ENCODE results near the gene ZBTB45.

Gene ZBTB45

DNA sequence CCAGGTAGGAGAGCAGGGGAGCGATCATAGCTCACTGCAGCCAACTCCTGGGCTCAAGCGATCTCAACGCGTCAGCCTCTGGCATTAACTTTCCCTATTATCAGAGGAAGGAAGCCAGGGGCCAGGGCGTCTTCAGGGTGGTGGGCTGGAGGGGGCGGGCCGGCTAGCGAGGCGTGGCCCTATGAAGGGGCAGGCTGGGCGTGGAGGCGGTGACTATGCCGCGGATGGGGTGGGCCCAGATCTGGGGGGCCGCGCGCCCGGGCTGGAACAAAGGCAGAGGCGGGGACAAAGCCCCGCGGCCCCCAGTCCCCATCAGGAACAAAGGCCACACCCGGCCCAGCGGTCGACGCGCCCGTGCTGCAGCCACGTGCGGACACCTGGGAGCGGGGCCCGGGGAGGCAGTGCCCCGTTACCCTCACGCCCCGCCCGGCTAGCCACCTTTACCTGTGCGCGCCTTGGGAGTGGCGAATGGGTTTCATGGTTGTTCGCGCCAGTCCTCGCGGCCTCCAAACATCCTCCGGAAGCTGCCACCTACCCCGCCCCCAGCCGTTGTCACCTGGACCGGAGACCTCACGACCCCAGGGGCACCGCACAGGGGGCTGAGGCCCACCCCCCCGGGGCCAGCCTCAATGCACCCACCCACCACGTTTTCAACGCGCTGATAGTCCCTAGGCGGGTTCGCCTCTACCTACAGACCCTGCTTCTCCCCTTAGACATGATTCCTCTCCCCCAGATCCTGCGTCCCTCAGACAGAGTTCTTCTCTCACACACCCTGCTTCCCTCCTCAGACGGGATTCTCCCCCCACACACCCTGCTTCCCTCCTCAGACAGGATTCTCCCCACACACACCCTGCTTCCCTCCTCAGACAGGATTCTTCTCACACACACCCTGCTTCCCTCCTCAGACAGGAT, 18.9 kb upstream of the ZBTB45 start:
- DNase-seq = peak; percentile 34

- DNase-seq = no peak
Measured at GRCh38 chr19:58536852-58537798, 17.5 kb upstream of the ZBTB45 start.

DNA sequence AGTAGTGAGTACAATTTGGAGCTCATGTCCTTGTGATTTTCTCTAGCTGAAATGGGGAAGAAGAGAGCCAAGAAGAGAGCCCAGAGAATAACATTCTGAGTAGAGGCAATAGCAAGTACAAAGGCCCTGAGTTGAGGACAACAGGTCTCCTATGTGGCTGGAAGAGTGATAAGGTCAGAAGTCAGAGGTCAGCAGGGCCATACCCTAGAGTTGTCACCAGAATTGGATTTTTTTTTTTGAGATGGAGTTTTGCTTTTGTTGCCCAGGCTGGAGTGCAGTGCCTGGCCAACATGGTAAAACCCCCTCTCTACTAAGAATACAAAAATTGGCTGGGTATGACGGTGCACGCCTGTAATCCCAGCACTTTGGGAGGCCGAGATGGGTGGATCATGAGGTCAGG, 16.2 kb upstream of the ZBTB45 start:
- no peak for DNase-seq

- DNase-seq = no peak
Measured at GRCh38 chr19:58531034-58531840, 11.6 kb upstream of the ZBTB45 start.

DNA sequence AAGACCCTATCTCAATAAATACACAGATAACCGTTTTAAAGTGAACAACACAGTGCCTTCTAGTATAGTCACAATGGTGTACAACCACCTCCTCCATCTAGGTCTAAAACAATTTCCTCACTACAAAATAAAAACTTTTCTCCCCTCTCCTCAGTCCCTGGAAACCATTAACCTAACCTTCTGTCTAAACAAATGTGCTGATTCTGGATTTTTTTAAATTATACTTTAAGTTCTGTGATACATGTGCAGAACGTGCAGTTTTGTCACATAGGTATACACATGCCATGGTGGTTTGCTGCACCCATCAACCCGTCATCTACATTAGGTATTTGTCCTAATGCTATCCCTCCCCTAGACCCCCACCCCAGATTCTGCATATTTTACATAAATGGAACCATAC, 9.8 kb upstream of the ZBTB45 start:
- DNase-seq = no peak

GRCh38 chr19:58522709-58523108, 3.1 kb upstream of the ZBTB45 start:
- DNase-seq = no peak

- DNase-seq = no peak
Measured at GRCh38 chr19:58521651-58522050, 2.0 kb upstream of the ZBTB45 start.

- no peak for DNase-seq
Measured at GRCh38 chr19:58520257-58520599, 618 bp upstream of the ZBTB45 start.

DNA sequence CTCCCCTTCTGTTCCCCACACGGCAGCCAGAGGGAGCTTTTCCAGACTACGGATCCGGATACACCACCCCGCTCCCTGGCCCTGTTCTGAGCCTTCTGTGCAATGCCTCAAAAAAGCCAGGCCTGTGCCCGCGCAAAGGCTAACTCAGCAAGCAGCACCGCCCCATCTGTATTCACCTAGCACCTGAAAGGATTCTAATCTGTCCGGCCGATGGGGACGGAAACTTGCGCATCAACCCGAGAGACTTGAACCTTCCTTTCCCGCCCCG, 589 bp downstream of the ZBTB45 start:
- no peak for DNase-seq

GRCh38 chr19:58518256-58519086, 1.1 kb downstream of the ZBTB45 start:
- DNase-seq = no peak

- no peak for DNase-seq
Measured at GRCh38 chr19:58516964-58517833, 2.4 kb downstream of the ZBTB45 start.

DNA sequence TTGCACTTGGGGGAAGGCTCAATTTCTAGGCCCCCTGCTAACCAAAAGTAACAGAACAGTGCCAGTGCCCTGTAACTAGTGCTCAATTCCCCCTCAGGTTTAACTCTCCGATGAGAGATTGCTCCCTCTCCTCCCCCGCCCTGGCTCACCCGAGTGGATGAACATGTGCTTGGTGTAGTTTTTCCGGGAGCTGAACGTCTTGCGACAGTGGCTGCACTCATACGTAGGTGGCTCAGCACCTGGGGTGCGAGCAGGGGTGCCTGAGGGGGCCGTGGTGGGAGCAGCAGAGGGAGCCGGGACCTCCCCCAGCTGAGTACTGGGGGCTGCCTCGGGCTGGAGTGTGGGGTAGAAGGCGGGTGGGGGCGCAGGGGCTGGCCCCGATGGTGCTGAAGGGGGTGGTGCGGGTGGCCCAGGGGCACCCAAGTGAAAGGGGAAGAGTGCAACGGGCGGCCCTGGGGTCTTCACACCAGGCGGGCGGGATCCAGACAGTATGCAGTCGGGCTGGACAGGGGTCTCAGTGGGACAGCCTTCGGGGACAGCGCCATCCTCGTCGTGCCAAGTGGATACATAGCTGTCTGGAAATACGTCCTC, 3.3 kb downstream of the ZBTB45 start:
- DNase-seq = no peak

- DNase-seq = no peak
Measured at GRCh38 chr19:58515259-58515658, 4.4 kb downstream of the ZBTB45 start.

- DNase-seq = no peak
Measured at GRCh38 chr19:58514564-58515022, 5.0 kb downstream of the ZBTB45 start.

GRCh38 chr19:58513694-58514563, 5.7 kb downstream of the ZBTB45 start:
- DNase-seq = peak; percentile 90

DNA sequence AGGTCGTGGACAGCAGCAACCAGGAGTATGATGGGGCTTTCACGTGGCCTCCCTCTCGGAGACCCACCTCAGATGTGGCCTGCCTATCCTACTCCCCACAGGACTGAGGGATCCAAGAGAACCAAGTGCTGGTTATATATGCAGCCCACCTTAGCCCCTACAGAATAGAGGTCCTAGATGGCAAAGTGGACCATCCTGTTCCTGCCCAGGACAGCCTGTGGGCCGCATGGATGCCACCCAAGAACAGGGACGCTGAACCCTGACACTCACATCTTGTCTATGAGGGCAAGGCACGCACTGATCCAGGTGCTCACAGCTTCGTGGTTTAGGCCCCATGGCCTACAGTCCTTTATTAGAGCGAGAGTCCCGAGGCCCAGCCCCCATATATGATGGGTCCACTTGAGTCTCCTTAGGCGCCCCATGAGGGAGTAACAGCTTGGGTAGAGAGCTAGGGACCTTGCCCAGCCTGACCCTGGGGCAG, 6.4 kb downstream of the ZBTB45 start:
- no peak for DNase-seq

GRCh38 chr19:58511353-58512208, 8.0 kb downstream of the ZBTB45 start, which contains the start of gene SLC27A5:
TSS of gene SLC27A5 (minus strand) at chr19:58511992. CDS start at chr19:58511955, 37 bp downstream.
- DNase-seq = no peak

DNA sequence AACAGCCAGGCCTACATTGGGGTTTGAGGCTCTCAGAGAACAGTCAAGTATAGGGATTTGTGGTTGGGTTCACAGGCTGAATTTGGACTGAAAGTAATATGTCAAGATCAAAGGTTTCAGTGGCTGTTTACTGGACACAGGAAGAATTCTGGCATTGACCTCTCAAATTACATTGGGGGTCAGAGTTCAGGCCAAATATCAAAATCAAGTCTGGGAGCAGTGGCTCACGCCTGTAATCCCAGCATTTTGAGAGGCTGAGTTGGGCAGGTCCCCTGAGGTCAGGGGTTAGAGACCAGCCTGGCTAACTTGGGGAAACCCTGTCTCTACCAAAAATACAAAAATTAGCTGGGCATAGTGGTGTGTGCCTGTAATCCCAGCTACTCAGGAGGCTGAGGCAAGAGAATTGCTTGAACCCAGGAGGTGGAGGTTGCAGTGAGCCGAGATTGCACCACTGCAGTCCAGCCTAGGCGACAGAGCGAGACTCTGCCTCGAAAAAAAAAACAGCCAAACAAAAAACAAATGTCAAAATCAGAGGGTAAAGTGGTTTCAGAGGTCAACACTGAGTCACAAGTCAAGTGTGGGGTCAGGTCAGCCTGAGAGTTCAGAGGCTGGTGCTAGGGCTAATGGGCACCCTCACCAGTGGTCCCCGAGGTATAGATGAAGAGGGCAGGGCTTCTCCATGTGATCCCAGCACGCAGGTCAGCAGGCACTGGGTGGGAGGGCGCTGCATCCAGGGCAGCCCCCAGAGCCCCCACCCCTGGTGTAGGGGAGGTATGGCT, 9.3 kb downstream of the ZBTB45 start:
- no peak for DNase-seq
